ENCODE results near the gene RFK.

Gene RFK

DNA sequence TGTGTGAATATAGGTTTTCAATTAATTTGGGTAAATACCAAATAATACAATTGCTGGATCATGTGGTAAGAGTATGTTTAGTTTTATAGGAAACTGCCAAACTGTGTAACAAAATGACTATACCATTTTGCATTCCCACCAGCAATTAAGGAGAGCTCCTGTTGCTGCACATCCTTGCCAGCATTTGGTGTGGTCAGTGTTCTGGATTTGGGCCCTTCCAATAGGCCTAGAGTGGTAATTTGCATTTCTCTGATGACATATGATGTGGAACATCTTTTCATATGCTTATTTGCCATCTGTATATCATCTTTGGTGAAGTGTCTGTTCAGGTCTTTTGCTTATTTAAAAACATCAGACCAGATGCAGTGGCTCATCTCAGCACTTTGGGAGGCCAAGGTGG is 11.6 kb upstream of the RFK start:
- DNase-seq, result no peak

GRCh38 chr9:76405340-76405739 is 11.1 kb upstream of the RFK start:
- no peak for DNase-seq

- no peak for DNase-seq
Observed at GRCh38 chr9:76404401-76404800, 10.2 kb upstream of the RFK start.

GRCh38 chr9:76403352-76403751 is 9.1 kb upstream of the RFK start:
- no peak for DNase-seq

DNA sequence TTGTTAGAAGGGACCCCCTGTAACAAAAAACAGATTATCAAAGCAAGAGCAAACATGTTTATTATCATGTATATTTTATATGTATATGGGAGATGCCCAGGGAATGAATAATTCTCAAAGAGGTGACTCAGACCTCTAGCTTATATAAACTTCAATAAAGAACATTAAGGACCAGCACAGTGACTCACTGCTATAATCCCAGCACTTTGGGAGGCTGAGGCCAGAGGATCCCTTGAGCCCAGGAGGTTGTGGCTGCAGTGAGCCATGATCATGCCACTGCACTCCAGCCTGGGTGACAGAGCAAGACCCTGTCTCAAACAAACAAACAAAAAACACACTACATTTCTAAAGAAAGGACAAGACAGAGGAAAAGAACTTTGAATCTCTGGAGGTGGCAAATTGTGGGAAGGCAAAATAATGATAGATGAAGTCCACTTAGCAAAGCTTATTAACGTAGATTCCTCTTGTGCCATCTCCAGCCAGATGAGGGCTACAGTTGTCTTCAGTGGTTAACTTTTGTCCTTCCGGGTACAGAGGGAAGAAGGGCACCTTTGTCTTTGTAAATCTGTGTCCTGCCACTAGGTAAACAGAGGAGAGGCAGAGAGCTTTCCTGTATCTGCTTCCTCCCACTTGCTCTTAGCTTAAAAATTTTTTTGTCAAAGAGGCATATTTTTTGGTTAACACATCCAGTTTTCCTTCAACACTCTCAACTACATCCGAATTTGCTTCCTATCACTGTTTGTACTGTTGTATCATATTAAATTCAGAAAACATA is 7.5 kb upstream of the RFK start:
- no peak for DNase-seq

- no peak for DNase-seq
Observed at GRCh38 chr9:76401176-76401575, 7.0 kb upstream of the RFK start.

DNA sequence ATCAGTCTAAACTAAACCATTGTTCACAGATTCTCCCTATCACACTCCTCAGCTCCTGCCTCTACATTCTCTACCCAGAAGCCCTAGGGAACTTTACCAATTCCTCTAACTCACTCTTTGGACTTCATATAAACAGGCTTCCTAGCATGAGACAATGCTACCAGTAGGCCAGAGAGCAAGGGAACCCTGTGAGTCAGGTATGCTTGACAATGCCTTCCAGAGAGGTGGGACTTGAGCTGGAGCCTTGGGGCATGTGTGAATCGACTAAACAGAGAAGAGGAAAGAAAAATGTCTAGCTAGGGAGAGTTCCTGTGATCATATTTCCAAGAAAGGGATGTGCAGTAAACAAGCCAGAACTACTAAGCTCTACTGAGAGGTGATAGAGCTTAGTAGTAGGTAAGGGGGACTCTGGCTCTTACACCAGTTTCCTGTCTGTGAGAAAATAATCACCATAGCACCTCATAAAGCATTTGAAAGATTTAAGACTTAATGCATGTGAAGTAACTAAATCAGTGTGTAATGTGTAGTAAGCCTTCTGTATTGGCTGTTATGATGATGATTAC is 6.4 kb upstream of the RFK start:
- no peak for DNase-seq

GRCh38 chr9:76399856-76400255 is 5.6 kb upstream of the RFK start:
- no peak for DNase-seq

DNA sequence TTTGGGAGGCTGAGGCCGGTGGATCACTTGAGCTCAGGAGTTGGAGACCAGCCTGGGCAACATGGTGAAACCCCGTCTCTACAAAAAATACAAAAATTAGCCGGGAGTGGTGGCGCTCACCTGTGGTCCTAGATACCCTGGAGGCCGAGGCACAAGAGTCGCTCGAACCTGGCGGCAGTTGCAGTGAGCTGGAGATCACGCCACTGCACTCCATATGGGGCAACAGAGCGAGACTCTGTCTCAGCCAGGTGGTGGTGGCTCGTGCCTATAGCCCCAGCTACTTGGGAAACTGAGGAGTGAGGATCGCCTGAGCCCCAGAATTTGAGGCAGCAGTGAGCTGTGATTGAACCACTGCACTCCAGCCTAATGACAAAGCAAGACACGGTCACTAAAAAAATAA is 2.4 kb upstream of the RFK start:
- no peak for DNase-seq

GRCh38 chr9:76396144-76396543 is 1.9 kb upstream of the RFK start:
- DNase-seq, result no peak

DNA sequence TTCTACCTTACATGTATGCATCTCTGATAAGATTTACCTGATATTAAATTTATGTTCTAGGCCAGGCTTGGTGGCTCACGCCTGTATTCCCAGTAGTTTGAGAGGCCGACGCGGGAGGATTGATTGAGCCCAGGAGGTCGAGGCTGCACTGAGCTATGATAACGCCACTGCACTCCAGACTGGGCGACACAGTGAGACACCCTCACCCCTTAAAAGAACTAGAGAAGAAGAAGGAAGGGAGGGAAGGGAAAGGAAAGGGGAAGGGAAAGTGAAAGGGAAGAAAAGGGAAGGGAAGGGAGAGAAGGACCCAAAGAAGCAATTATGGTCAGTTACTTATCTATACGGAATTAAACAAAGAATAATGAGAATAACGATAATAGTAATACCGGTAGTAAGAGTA is 1.2 kb upstream of the RFK start:
- no peak for DNase-seq

DNA sequence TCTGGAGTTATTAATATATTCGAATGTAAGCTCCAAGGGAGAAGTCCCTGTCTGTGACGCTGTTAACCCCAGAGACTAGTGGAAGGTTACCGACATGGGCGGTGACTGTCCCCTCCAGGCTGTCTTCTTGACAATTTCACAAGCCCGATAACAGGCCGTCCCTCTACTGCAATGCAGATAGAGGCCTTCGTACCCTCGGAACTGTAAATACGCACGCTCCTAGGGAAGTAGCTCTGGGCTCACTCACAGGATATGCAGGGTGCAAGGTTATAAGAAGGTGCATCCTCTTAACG is 680 bp upstream of the RFK start:
- DNase-seq, result peak; percentile 2

DNA sequence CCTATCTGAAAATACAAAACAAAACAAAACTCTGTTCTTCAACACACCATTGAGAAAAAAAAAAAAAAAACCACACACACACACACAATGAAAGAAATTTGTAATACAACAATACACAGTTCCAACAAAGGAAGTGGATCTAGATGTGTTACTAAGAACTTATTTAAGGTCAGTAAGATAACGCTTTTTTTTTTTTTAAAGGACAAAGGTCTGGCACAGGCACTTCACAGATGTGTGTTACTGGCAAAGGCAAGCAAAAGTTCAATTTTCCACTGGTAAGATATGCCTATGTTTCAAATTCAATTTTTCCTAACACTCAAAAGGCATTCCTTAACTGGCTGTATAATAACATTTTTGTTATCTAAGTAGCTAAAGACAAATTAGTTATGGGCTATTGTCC is 3.6 kb downstream of the RFK start:
- no peak for DNase-seq

DNA sequence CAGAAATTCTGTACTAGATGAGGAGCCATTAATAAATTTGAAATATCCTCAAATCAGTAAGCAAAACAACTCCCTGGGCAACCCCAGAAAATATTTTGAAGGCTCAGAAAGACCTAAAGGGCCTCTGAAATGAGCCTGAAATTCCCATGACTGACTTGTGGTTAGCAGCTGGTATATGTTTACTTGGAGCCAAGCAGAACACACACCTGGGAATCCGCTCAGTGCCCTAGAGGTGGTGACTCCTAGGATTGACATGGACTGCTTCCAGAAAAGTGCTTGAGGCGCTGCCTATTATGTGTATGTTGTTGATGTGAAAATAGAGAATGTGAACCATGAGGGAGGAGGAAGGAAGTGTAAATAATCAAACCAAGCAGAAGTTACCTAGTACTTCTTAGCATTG is 14.7 kb downstream of the RFK start:
- no peak for DNase-seq

GRCh38 chr9:76378367-76379073 is 15.7 kb downstream of the RFK start:
- DNase-seq, result no peak

GRCh38 chr9:76377791-76378190 is 16.4 kb downstream of the RFK start:
- DNase-seq, result no peak

GRCh38 chr9:76374783-76375559 is 19.3 kb downstream of the RFK start:
- no peak for DNase-seq

GRCh38 chr9:76373784-76374474 is 20.3 kb downstream of the RFK start:
- no peak for DNase-seq

- no peak for DNase-seq
Observed at GRCh38 chr9:76373173-76373783, 20.9 kb downstream of the RFK start.

- no peak for DNase-seq
Observed at GRCh38 chr9:76372336-76372735, 21.9 kb downstream of the RFK start.

- no peak for DNase-seq
Observed at GRCh38 chr9:76371901-76372300, 22.3 kb downstream of the RFK start.

GRCh38 chr9:76370396-76371023 is 23.7 kb downstream of the RFK start:
- DNase-seq, result no peak
